B cell (primary cell): ENCODE data around the gene PITPNM3. TPM values are rescaled to one million over a fixed set of nuclear protein-coding genes. Genes with fewer than 3 reads are reported as not detected.

Source experiments
- ATAC-seq: fragments of 200-7000 bp; cut with Tn5 transposase; one replicate; pipeline ENCODE4 v1.10.0; 2021; ENCODE audit warnings: low read depth, mild to moderate bottlenecking, moderate number of reproducible peaks, moderate library complexity
- CTCF ChIA-PET: fragments of 350-600 bp; sonication (Branson Sonifier 250); formaldehyde crosslinking; loops from one replicate; lab custom pipeline; 2021; ENCODE audit warnings: antibody characterized with exemption, inconsistent platforms; lab: Charles Lee
- POLR2A ChIA-PET: fragments of 350-600 bp; sonication (Branson Sonifier 250); formaldehyde crosslinking; loops from one replicate; lab custom pipeline; 2021; ENCODE audit warnings: antibody characterized with exemption; lab: Charles Lee
- DNase-seq: peaks from one replicate; pipeline ENCODE4 v3.0.0; 2013
- H2AFZ ChIP-seq: 2 replicates; pipeline ENCODE4 v1.6.1; 2012; ENCODE audit warnings: mild to moderate bottlenecking, low read depth, low read length; ENCODE audit not compliant: insufficient read depth, poor library complexity, severe bottlenecking
- H3K27ac ChIP-seq, 2 donors: 1 replicate in 1 of 2; 2 replicates in 1 of 2; pipeline ENCODE4 v1.5.1; 2012 to 2013; ENCODE audit warnings: low read length in 2 of 2, mild to moderate bottlenecking in 2 of 2, moderate library complexity in 1 of 2
- H3K27me3 ChIP-seq, 4 experiments: fragments of 200-600 bp in 1 of 4; sonication (generic) in 1 of 4; replicated peaks in 1 of 4; 1 replicate in 2 of 4; 2 replicates in 2 of 4; pipeline versions ENCODE4 v1.6.1 to v1.7.0; 2013 to 2016; ENCODE audit warnings: low read length in 3 of 4, mild to moderate bottlenecking in 2 of 4, mixed read lengths in 1 of 4, moderate library complexity in 1 of 4; ENCODE audit not compliant: insufficient read depth in 4 of 4, control insufficient read depth in 3 of 4; ENCODE audit errors: control extremely low read depth in 1 of 4
- H3K36me3 ChIP-seq, 2 experiments: replicated peaks in 1 of 2; 1 replicate in 1 of 2; 2 replicates in 1 of 2; pipeline versions ENCODE4 v1.6.1 to v1.7.1; 2013; ENCODE audit warnings: low read length in 1 of 2; ENCODE audit not compliant: insufficient read depth in 2 of 2, control insufficient read depth in 1 of 2; ENCODE audit errors: control extremely low read depth in 1 of 2, extremely low read depth in 1 of 2
- H3K4me1 ChIP-seq, 2 donors: fragments of 200-600 bp in 1 of 2; sonication (generic) in 1 of 2; 1 replicate in 1 of 2; 2 replicates in 1 of 2; pipeline versions ENCODE4 v1.5.1 to v1.6.1; 2013 to 2017; ENCODE audit warnings: low read length in 2 of 2; ENCODE audit not compliant: control insufficient read depth in 2 of 2, insufficient read depth in 2 of 2
- H3K4me2 ChIP-seq: replicated peaks from 2 replicates; pipeline ENCODE3; 2012; ENCODE audit warnings: mild to moderate bottlenecking, low read depth, low read length; ENCODE audit not compliant: poor library complexity, severe bottlenecking
- H3K4me3 ChIP-seq, 5 experiments: fragments of 200-600 bp in 1 of 5; sonication (generic) in 1 of 5; 1 replicate in 3 of 5; 2 replicates in 2 of 5; pipeline versions ENCODE4 v1.5.1 to v1.7.0; 2011 to 2016; ENCODE audit warnings: low read length in 4 of 5, mild to moderate bottlenecking in 4 of 5, low read depth in 2 of 5, control low read depth in 1 of 5, moderate library complexity in 1 of 5; ENCODE audit not compliant: insufficient read depth in 1 of 5; ENCODE audit errors: control extremely low read depth in 1 of 5, extremely low read depth in 1 of 5
- H3K79me2 ChIP-seq: fragments of 200-600 bp; sonication (generic); one replicate; pipeline ENCODE4 v1.6.0; 2016; ENCODE audit warnings: low read length; ENCODE audit not compliant: control insufficient read depth, insufficient read depth
- H3K9ac ChIP-seq: fragments of 200-600 bp; sonication (generic); 2 replicates; pipeline ENCODE4 v1.6.1; 2017; ENCODE audit warnings: mild to moderate bottlenecking, low read length, moderate library complexity
- H3K9me3 ChIP-seq, 3 donors: one replicate each; pipeline versions ENCODE4 v1.6.1 to v1.7.1; 2013; ENCODE audit warnings: low read length in 2 of 3; ENCODE audit not compliant: control insufficient read depth in 2 of 3, insufficient read depth in 1 of 3; ENCODE audit errors: control extremely low read depth in 1 of 3
- H4K20me1 ChIP-seq: 2 replicates; pipeline ENCODE4 v1.6.0; 2012; ENCODE audit warnings: mild to moderate bottlenecking, low read length; ENCODE audit not compliant: insufficient read depth, control insufficient read depth, poor library complexity, severe bottlenecking
- H3K27ac Mint-ChIP-seq: one replicate; pipeline ENCODE4 v1.8.0; 2021; ENCODE audit warnings: mixed read lengths
- H3K27me3 Mint-ChIP-seq: one replicate; pipeline ENCODE4 v1.8.0; 2021; ENCODE audit warnings: mixed read lengths
- H3K4me1 Mint-ChIP-seq: one replicate; pipeline ENCODE4 v1.8.0; 2021; ENCODE audit warnings: mixed read lengths
- H3K4me3 Mint-ChIP-seq: one replicate; pipeline ENCODE4 v1.8.0; 2021; ENCODE audit warnings: mixed read lengths
- H3K9me3 Mint-ChIP-seq: one replicate; pipeline ENCODE4 v1.8.0; 2022; ENCODE audit warnings: mixed read lengths; ENCODE audit not compliant: insufficient read depth
- CTCF ChIP-seq: fragments of 200-600 bp; IDR thresholded peaks from one replicate; pipeline ENCODE4 v1.8.0; 2022; ENCODE audit warnings: antibody characterized with exemption, mild to moderate bottlenecking
- EZH2 ChIP-seq: IDR thresholded peaks from 2 replicates; pipeline ENCODE4 v1.6.1; 2012; ENCODE audit warnings: borderline replicate concordance, low read depth, mild to moderate bottlenecking, moderate library complexity, low read length; ENCODE audit not compliant: insufficient read depth, poor library complexity, severe bottlenecking
- WGBS: methylation state at CpG from one replicate; pipeline ENCODE4 v1.1.5; 2013; ENCODE audit warnings: missing lambda C conversion rate; ENCODE audit not compliant: insufficient coverage; 5-methylcytosine and 5-hydroxymethylcytosine counted together
- intact Hi-C: fragments of 100-400 bp; cut with micrococcal nuclease; formaldehyde crosslinking; loops from one replicate; pipeline ENCODE4 v1.10.0; 2022
- polyA plus RNA-seq: library from polyadenylated mRNA; depleted of rRNA; stranded (reverse); fragments of >200 nt; gene quantifications from 2 replicates; pipeline ENCODE4 v1.2.3, GENCODE V29; 2012
- total RNA-seq, 2 donors: library from RNA; stranded (reverse); fragments of 120-200 nt in 1 of 2; gene quantifications; 1 replicate in 1 of 2; 2 replicates in 1 of 2; pipeline versions ENCODE4 v1.2.3 to v1.2.4, GENCODE V29; 2013 to 2022

The PITPNM3 gene
- total and polyA plus RNA-seq, 2 donors (not counting 1 experiment from before 2014, with no cell fraction given) = 0.31 to 0.49 TPM

GRCh38 chr17:6526362-6527152 is 29.8 kb downstream of the PITPNM3 start:
- CTCF ChIA-PET = no interaction called here
- Mint-ChIP-seq H3K27ac (no peak overlapping the region), H3K4me1 (no peaks in the 10 kb centered on the region), H3K27me3 (no peaks in the 10 kb centered on the region), H3K9me3 (no peaks in the 10 kb centered on the region), H3K4me3 (no peak overlapping the region)
- Histone ChIP-seq H3K27me3 (no peaks in the 10 kb centered on the region), H3K4me1 (no peaks in the 10 kb centered on the region), H3K36me3 (no peaks in the 10 kb centered on the region), H3K4me2 (no peak overlapping the region), H3K4me3 (no peak overlapping the region), H3K79me2 (no peaks in the 10 kb centered on the region), H3K9ac (no peak overlapping the region), H3K9me3 (no peaks in the 10 kb centered on the region), H2AFZ (no peak overlapping the region), H3K27ac (no peak overlapping the region), H4K20me1 (no peaks in the 10 kb centered on the region)
- TF ChIP-seq EZH2 (no peak), CTCF (no peak)
- POLR2A ChIA-PET = no interaction called here
- intact Hi-C loops = no loop called here
- DNase-seq = no peak
- no peak for ATAC-seq
- 100% methylated on average over 1 of the region's 6 CpGs for WGBS

DNA sequence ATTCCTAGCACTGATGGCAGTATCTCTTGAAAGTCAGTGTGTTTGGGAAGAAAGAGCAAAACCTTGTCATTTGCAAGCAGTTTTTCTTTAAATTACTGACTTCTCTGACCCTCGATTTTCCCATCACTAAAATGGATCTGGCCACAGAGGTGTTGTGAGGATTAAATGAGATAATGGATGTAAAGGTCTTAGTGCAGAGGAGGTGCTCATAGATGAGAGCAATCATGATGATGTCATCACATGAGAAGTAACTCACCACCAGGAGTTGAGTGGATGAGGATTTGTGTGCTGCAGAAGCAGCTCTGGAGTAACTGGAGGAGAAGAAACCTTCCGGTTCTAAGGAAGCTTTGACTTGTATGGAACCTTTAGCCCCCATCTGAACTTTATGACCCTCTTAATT is 30.6 kb downstream of the PITPNM3 start:
- Mint-ChIP-seq H3K4me1 (no peaks in the 10 kb centered on the region), H3K9me3 (peaks cover under 1% of the 10 kb centered on the region), H3K27me3 (no peaks in the 10 kb centered on the region), H3K4me3 (no peak overlapping the region), H3K27ac (no peak overlapping the region)
- Histone ChIP-seq H3K4me1 (no peaks in the 10 kb centered on the region), H3K4me2 (no peak overlapping the region), H2AFZ (no peak overlapping the region), H4K20me1 (no peaks in the 10 kb centered on the region), H3K9ac (no peak overlapping the region), H3K9me3 (no peaks in the 10 kb centered on the region), H3K27me3 (no peaks in the 10 kb centered on the region), H3K79me2 (no peaks in the 10 kb centered on the region), H3K36me3 (no peaks in the 10 kb centered on the region), H3K4me3 (no peak overlapping the region), H3K27ac (no peak overlapping the region)
- ATAC-seq (no peak), DNase-seq (no peak)
- POLR2A ChIA-PET = no interaction called here
- CTCF ChIA-PET = no interaction called here
- TF ChIP-seq CTCF = no peak
- TF ChIP-seq EZH2 = no peak
- WGBS = no CpG with 5 or more reads among the region's 2 CpGs
- intact Hi-C loops = no loop called here
